ENCODE data around the gene TTC39A. TPM values are rescaled to one million over a fixed set of nuclear protein-coding genes. Genes with fewer than 3 reads are reported as not detected.
"Not testable (repeated sequence)": the region's sequence is repeated elsewhere in the genome, so short reads cannot be mapped to it uniquely, and the experiment has no call there.

TTC39A gene
- total RNA-seq, 2 donors from 2014 or later, result 0.81 to 1.6 TPM

DNA sequence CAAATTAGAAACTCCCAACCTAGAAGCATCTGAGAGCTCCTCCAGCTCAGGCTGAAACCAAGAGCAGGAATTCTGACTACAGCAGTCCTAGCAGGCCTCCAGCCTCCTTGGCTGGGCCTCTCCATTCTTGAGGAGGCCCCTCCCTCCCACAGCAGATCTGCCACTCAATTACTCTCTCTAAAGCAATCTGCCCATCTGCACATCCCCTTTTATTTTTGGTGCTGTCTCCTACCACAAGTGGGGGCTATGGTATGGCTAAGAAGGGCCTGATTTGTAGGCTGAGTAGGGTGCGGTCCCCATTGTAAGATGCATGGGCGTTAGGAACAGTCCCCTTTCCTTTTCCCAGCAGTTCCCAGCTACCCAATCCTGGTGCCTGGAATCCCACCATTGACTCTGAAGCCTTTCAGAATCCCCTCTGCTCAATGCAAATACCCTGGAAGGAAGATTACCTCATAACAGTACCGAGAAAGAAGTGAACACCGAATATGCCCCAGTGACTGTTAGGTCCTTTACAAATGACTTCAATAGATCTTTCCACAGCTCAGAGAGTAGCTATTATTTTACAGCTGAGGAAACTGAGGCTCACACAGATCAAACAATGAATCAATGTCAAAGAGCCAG lies 11.6 kb upstream of the TTC39A start:
- intact Hi-C loops (cut with DNase I), result no loop called here

DNA sequence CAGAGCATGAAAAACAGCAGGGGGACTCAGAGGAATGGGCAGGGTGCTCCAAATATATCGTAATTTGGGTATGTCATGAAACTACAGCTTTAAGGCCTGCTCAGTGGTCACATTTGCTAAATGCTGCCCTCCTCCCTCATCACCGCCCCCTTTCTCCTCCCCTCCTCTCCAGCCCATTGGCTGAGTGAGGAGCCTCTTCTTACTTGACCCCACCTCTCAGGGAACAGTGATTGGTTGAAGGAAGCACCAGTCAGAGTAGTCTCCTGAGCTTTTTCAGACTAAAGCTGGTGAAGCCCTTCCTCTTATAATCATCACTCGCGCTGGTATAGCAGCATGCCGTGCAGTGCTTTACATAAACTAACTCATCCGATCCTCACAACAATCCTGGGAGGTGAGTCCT lies 10.0 kb upstream of the TTC39A start:
- no peak for DNase-seq (ENCODE audit: low spot score)
- intact Hi-C loops (cut with DNase I), result no loop called here

More for the DNA sequence above, 11.6 kb upstream of the TTC39A start:
- no peak for DNase-seq (ENCODE audit: low spot score)

DNA sequence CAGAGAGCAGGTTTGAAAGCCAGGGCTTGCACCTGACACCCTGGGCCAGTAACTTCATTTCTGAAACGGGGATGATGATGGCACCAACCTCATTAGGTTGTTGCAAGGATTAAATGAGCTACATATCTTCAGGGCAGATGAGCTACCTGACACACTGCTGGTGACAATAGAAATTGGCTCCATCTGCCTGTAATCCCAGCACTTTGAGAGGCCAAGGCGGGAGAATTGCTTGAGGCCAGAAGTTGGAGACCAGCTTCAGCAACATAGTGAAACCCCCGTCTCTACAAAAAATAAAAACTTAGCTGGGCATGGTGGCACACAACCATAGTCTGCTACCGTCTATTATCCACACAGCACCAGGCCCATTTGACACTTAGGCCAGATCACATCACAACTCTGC lies 6.3 kb upstream of the TTC39A start:
- intact Hi-C loops (cut with DNase I), result no loop called here
- no peak for DNase-seq (ENCODE audit: low spot score)

DNA sequence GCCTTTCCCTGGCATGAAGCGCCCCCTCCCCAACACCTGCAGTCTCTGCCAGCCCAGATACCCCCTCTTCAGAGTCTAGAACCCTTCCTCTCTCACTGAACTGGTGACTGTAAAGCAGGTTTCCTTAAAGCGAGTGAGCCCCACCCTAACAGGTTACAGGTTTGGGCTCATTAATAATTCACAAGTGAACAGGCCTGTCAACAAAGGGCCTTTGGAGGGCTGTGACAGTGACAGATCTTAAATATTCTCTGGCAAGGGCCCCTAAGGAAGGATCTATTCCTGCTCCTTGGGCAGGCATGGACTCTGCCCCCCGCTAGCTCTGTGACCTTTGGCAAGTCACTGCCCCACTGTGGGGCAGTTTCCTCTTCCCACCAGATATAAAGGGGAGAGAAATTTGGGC lies 5.6 kb upstream of the TTC39A start:
- intact Hi-C loops (cut with DNase I), result no loop called here
- no peak for DNase-seq (ENCODE audit: low spot score)

DNA sequence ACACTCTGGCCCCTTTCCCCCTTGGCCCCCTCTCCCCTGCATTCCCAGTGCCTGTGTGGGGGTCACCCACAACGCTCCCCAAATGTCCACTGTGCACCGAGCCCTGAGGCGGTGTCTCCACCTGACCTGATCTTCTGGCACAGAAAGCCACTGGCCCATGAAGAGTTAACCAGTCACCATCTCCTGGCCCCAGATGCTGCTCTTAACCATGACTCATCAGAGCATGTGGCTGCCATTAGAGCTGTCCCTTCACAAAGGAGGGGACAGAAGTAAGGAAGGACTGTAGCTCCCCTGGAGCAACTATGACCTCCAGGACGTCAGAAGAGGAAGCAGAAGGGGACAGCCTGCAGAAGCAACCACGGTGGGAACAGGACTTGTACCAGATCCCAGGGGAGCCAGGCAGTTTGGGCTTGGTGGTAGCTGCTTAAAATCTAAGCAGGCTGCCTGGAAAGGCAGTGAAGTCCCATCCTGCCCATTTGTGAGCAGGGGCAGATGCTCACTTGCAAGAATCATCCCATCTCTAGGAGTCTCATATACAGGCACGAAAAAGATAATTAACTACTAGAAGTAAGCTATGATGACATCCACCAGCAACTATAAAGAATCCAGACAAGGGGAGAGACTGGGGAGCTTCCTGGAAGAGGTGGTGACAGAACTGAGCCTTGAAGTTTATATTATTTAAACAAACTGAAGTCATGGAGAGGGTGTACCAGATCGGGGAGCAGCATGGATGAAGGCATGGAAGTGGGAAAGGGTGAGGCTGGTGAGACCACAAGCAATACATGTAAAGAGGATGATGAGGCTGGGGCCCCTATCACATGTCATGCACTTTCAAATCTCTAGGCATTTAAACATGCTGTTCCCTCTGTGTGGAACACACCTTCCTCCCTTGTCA lies 1.1 kb upstream of the TTC39A start:
- intact Hi-C loops (cut with DNase I), result no loop called here
- DNase-seq (ENCODE audit: low spot score), result no peak

DNA sequence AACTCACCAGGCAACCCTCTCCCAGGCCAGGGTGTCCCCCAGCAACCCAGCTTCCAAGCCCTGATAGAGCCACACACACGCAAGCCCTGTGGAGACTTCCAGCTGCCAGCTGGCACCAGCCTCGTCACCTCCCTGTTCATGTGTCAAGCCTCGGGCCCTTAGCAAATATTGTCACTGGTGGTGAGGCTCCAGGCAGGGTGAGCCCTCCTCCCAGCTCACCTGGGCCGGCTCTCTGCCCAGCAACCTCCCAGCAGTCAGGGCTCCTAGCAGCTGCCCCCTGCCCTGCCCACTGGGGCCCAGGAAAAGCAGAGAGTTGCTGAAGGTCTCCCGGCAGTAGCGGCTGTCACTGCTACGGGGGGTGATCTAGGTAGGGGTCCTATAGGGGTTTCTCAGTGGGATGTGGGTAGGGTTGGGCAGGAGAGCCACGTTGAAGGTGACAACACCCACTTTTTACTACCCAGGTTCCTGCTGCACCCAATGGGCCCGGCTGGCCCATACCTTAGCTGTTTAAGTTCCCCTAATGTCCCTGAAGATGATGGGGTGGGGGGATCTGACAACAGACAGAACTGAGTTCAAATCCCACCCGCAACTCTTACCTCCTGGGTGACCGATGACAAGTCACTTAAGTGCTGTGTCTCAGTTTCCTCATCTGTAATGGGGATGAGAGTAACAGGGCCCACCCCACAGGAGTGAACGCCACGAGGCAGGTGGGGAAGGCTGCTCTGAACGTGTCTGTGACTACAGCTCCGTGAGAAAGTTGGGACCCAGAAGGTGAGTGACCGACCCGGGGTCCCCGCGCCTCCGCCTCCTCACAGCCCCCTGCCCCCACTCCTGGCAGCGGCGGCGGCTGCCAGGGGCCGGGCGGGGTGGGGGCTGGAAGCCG lies 678 bp downstream of the TTC39A start:
- DNase-seq (ENCODE audit: low spot score), result no peak
- intact Hi-C loops (cut with DNase I), result no loop called here

DNA sequence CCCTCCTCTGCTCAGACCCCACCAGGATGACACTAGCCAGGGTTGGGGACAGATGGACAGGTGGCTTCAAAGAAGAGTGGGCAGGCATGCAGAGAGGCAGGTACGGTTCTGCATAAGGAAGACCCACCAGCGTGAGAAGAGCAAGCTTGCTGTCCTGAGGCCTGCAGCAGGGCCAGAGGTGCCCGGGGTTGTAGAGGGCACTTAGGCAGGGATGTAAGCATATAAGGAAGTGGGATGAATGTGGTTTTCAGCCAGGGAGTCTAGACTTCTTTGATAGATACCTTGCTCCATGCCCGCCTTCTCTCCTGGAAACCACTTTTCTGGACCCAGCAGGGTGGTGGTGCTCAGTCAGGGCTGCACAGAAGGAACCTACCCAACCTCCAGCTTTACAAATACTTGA lies 1.4 kb downstream of the TTC39A start:
- intact Hi-C loops (cut with DNase I), result no loop called here
- no peak for DNase-seq (ENCODE audit: low spot score)

DNA sequence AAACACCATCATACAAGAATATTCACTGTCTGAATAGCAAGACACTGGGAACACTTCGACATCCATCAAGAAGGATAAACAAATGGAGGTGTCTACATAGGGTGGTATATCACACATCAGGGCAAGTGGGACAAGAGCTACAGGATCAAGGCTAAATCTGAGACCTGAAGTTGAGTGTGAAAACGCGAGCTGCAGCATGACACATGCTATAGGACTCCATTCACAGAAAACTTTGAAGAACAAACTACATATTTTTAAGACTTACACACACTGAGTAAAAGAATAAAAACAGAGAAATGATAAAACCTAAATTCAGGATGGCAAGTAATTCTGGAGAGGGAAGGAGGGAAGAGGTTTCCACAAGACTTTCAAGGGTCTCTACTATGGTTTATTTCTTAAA lies 2.1 kb downstream of the TTC39A start:
- DNase-seq (ENCODE audit: low spot score), result no peak
- intact Hi-C loops (cut with DNase I), result no loop called here

DNA sequence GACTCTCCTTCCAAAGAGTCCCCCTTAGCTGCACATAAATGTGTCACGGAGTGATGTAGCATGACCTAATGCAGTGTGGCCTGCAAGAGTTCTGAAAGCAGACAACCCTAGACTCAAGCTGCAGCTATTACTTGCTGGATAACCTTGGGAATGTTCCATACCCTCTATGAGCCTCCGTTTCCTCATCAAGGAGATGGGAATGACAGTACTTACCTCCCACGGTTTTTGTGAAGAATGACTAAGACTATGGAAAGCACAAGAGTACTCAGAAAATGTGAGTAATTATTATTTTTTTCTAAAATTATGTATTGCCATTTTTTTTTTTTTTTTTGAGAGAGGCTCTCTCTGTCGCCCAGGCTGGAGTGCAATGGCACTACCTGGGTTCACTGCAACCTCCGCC lies 3.0 kb downstream of the TTC39A start:
- DNase-seq (ENCODE audit: low spot score), result no peak
- intact Hi-C loops (cut with DNase I), result no loop called here

DNA sequence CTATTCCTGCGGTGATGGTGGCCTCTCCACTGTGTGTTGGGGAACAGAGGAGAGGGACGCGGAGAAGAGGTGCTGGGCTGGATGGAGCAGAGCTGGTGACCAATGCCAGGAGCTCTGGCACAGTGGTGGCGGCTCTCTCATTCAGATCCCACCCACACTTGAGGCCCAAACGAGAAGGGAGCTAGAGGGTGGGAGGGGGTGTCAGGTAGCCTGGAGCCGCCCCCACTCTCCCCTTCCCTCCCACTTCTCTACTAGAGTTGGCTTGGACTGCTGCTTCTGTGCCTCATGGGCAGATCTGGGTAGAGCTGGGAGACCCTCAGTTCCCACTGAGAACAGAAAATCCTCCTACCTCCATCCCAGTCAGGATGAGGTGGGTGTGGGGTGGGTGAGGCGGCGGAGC lies 3.5 kb downstream of the TTC39A start:
- intact Hi-C loops (cut with DNase I), result no loop called here
- DNase-seq (ENCODE audit: low spot score), result no peak

DNA sequence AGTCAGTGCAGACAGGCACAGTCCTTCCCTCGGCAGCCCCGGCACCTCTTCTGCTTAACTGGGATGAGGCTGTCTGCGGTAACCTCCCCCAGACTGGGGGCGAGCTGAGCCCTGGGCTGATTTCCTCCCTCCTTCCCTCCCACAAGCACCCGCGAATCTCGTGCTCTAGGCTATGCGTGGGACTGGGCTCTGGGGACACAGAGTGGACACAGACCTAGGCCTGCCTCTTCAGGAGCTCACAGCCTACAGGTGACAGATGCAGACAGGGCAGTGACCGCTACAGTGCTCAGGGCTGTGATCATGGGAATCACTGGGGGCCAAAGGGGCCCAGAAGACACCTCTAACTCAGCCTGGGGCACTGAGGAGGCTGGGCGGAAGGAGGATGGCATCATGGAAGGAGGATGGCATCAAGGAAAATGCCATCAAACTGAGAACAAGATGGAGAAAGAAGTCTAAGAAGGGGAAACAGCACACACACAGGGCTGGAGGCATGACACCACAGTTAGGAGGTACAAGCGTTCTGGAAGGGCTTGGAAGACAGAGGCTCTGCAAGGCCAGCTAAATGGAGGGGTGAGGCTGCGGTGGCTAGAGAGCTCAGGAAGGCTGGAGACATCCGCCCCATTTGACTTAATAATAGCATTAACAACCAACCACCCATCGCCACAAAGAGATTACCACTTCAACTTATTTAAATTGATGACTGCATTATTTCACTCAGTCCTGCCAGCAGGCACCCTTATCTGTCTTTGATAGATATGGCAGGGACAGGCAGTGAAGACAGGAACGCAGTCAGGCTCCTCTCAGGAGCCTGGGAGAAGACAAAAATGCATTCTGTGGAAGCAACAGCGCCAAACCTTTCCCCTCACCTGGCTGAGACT lies 4.2 kb downstream of the TTC39A start:
- no peak for DNase-seq (ENCODE audit: low spot score)
- intact Hi-C loops (cut with DNase I), result no loop called here

DNA sequence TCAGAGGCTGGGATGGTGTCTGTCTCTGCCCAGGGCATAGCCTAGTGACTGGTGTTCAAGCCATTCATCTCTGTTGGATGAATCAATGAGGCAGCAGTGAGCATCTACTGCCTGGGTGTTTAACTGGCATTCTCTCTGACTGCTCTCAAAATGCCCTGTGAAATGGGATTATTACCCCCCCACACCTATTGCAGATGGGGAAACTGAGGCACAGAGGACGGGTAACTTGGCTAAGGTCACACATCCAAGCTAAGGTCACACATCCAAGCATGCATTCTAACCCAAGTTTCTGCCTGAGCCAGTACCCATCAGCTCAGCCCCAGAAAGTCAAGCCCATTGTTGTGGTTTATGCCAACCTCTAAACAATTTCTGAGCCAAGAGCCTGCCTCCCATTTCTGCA lies 5.0 kb downstream of the TTC39A start:
- intact Hi-C loops (cut with DNase I), result no loop called here
- DNase-seq (ENCODE audit: low spot score), result no peak

DNA sequence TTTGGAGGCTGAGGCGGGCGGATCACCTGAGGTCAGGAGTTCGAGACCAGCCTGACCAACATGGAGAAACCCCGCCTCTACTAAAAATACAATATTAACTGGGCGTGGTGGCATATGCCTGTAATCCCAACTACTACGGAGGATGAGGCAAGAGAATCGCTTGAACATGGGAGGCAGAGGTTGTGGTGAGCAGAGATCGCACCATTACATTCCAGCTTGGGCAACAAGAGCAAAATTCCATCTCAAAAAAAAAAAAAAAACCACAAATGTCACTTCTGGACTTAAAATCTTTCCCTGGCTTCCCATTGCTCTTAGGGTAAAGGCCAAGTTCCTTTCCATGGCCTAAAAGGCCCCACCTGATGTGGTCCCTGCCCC lies 5.4 kb downstream of the TTC39A start:
- DNase-seq (ENCODE audit: low spot score); intact Hi-C loops (cut with DNase I): not testable (repeated sequence)

DNA sequence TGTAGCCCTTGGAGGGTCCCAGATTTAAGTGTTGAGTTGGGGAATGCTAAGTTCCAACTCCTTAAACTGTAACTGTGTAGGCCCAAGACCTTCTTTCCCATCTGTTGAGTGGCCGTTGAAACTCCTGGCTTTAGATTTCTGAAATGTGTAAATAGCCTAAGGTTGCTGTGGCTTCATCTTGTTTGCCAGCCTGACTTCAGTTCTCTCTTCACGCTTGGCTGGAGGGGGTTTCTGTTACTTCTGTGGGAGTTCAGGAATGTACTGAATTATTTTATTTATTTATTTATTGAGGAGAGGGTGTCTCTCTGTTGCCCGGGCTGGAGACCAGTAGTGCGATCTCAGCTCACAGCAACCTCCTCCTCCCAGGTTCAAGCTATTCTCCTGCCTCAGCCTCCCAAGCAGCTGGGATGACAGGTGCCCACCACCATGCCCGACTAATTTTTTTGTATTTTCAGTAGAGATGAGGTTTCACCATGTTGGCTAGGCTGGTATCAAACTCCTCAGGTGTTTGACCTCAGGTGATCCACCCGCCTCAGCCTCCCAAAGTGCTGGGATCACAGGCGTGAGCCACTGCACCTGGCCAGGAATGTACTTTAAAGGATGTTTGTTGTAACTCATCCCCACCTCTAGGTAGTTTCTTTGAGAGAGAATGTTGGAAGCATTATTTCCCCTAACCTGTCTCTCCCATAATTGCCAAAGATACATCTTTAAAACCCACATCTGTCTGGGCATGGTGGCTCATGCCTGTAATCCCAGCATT lies 5.9 kb downstream of the TTC39A start:
- intact Hi-C loops (cut with DNase I), result no loop called here
- no peak for DNase-seq (ENCODE audit: low spot score)

DNA sequence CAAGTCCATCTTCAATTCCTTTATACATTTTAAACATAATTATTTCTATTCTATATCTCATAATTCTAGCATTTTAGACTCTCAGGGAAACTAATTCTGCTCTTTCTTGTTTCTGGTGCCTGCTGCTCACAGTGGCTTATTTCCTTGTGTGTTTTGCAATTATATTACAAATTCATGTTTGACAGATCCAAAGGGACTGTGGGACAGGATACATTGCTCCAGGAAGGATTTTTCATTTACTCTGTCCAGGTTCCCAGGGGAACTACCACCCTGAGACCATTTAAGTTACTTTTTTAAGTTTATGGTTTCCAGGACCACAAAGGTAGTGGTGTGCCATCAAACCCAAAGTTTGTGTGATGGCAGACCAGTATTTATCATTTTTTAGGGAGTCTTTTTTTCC lies 6.6 kb downstream of the TTC39A start:
- DNase-seq (ENCODE audit: low spot score), result no peak
- intact Hi-C loops (cut with DNase I), result no loop called here

DNA sequence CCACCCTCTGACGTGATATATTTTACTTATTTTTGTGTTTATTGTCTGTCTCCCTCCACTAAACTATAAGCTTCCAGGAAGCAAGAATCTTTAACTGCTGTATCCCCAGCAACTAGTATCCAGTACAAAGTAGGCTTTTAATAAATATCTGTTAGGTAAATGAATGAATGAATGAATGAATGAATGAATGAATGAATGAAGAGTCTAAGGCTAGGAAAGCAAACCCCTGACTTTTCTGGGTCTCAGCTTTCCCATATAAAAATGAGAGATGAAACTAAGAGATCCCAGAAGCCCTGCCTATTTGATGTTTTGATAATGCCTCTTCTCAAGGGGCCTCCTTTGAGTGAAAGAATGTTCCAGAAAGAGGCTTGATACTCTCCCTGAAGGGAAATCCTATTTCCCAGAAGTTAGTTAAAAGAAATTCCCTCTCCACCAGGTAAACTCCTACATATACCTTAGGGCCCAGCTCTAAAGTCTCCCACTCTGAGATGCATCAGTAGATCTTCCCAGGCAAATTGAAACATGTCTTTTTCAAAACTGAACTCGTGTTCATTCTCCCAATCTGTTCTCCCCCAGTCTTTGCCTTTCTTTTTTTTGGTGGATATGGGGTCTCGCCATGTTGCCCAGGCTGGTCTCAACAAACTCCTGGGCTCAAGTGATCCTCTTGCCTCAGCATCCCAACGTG lies 7.8 kb downstream of the TTC39A start:
- DNase-seq (ENCODE audit: low spot score), result no peak
- intact Hi-C loops (cut with DNase I), result no loop called here

DNA sequence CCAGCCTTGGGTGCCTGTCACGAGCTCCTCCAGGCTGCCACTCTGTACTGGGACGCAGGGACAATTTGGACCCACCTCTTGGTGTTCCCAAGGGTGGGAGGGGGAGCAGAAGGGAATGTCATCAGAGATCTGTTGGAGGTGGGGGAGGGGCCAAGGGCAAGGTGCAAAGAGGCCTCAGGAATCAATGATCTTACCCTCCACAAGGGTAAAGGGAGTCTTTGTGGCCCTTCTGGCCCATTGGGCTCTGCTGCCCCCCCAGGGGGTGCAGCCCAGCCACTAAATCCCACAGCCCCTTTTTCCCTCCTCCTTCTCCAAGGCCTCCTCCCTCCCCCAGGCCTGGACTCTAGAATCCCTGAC lies 8.5 kb downstream of the TTC39A start:
- DNase-seq (ENCODE audit: low spot score), result no peak
- intact Hi-C loops (cut with DNase I), result no loop called here

All from posterior vena cava (tissue), 2 donors.